NB4 (cell line): ENCODE data around the gene TBCK.

Experiments
- POLR2A ChIP-seq: IDR thresholded peaks from 2 replicates; pipeline ENCODE4 v1.6.1; 2011; ENCODE audit warnings: mild to moderate bottlenecking; ENCODE audit not compliant: insufficient read length; ENCODE audit errors: extremely low read depth
- TF ChIP-seq, protein P1 (sequence below): IDR thresholded peaks from one replicate; pipeline ENCODE4 v1.5.1; 2012; ENCODE audit warnings: low read depth, low read length
- TF ChIP-seq, protein P2 (sequence below): IDR thresholded peaks from 2 replicates; pipeline ENCODE4 v1.6.1; 2011; ENCODE audit warnings: low read depth, low read length

DNA sequence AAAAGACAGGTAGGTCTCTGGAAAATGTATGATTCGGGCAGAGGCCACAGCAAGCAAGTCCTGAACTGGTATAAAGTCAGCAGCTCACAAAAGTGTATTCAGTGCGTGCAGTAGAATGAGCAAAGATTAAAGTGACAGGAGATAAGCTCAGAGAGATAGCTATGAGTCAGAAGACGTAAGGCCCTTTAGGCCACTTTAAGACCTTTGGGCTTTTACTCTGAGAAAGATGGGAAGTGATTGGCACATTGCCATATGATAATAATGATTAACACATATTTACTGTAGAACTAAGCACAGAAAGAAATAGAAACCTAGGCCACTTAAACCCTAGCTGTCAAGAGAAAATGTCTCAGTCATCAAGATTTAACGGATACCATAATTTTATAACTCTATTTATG, 51.7 kb downstream of the TBCK start:
- TF ChIP-seq, protein P1, sequence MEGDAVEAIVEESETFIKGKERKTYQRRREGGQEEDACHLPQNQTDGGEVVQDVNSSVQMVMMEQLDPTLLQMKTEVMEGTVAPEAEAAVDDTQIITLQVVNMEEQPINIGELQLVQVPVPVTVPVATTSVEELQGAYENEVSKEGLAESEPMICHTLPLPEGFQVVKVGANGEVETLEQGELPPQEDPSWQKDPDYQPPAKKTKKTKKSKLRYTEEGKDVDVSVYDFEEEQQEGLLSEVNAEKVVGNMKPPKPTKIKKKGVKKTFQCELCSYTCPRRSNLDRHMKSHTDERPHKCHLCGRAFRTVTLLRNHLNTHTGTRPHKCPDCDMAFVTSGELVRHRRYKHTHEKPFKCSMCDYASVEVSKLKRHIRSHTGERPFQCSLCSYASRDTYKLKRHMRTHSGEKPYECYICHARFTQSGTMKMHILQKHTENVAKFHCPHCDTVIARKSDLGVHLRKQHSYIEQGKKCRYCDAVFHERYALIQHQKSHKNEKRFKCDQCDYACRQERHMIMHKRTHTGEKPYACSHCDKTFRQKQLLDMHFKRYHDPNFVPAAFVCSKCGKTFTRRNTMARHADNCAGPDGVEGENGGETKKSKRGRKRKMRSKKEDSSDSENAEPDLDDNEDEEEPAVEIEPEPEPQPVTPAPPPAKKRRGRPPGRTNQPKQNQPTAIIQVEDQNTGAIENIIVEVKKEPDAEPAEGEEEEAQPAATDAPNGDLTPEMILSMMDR, result no peak
- no peak for TF ChIP-seq POLR2A
- TF ChIP-seq, protein P2, sequence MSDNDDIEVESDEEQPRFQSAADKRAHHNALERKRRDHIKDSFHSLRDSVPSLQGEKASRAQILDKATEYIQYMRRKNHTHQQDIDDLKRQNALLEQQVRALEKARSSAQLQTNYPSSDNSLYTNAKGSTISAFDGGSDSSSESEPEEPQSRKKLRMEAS, result no peak
